Ascending aorta (tissue), 2 donors: ENCODE results near the gene ARHGAP23. TPM values are rescaled to one million over a fixed set of nuclear protein-coding genes. Genes with fewer than 3 reads are reported as not detected.
A peak's percentile ranks its signal among the peaks of the same experiment; 100 is the strongest.

Source experiments
- DNase-seq, 2 donors: peaks; one replicate each; pipeline ENCODE4 v3.0.0-alpha.2; 2019; ENCODE audit warnings: low spot score in 2 of 2
- H3K27ac ChIP-seq, 2 donors: fragments of 200-600 bp; sonication (generic); one replicate each; pipeline ENCODE4 v1.5.1; 2016 to 2017; ENCODE audit warnings: mild to moderate bottlenecking in 1 of 2
- H3K27me3 ChIP-seq: fragments of 200-600 bp; sonication (generic); one replicate; pipeline ENCODE4 v1.5.1; 2017
- H3K36me3 ChIP-seq, 2 donors: fragments of 200-600 bp; sonication (generic); one replicate each; pipeline ENCODE4 v1.5.1; 2016
- H3K4me1 ChIP-seq, 2 donors: fragments of 200-600 bp; sonication (generic); one replicate each; pipeline ENCODE4 v1.5.1; 2016 to 2017; ENCODE audit warnings: mild to moderate bottlenecking in 1 of 2
- H3K4me3 ChIP-seq, 2 donors: fragments of 200-600 bp; sonication (generic); one replicate each; pipeline ENCODE4 v1.5.1; 2016 to 2017; ENCODE audit warnings: mild to moderate bottlenecking in 1 of 2
- H3K9me3 ChIP-seq, 2 donors: fragments of 200-600 bp; sonication (generic); one replicate each; pipeline ENCODE4 v1.5.1; 2016
- intact Hi-C: fragments of 100-400 bp; cut with DNase I; formaldehyde crosslinking; loops from one replicate; pipeline ENCODE4 v1.15.1; 2023
- total RNA-seq: library from RNA; depleted of rRNA; stranded (reverse); fragments of >200 nt; gene quantifications from one replicate; pipeline ENCODE4 v1.1.0, GENCODE V29; 2016
- TF ChIP-seq, protein P1 (sequence below), 3 experiments: fragments of 200-600 bp in 2 of 3; fragments of 450-650 bp in 1 of 3; sonication (generic) in 2 of 3; IDR thresholded peaks; one replicate each; pipeline ENCODE4 v1.5.1; 2016 to 2019; ENCODE audit warnings: antibody characterized with exemption in 3 of 3, mild to moderate bottlenecking in 1 of 3, moderate library complexity in 1 of 3

Gene ARHGAP23
- total RNA-seq, 1 donor from 2014 or later, result 89.0 TPM

DNA sequence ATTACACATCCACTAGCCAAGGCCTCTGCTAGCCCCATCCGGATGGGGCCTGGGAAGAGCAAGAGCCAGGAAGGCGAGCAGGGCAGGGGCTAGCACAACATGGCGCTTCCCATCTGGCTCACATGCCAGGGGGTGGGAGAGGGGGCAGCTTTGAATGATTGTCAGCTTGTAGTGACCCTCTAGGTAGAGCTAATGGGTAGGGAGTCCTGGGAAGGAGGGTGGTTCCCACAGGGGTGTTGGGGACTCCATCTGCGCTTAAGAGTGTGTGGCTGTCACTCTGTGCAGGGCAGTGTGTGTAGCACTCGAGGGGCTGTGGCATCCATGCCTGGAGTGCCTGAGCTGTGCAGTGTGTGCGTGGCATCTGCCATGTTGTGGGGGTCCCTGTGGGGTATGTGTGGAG, 24.5 kb downstream of the ARHGAP23 start:
- Histone ChIP-seq H3K36me3 (no peaks in the 10 kb centered on the region), H3K27me3 (no peaks in the 10 kb centered on the region), H3K9me3 (no peaks in the 10 kb centered on the region), H3K27ac (peak overlapping the region; percentile 54 to 55), H3K4me1 (peaks cover 22 to 52% of the 10 kb centered on the region in 2 donors), H3K4me3 (peak overlapping the region in 1 of 2 donors; percentile 66)
- TF ChIP-seq, protein P1, sequence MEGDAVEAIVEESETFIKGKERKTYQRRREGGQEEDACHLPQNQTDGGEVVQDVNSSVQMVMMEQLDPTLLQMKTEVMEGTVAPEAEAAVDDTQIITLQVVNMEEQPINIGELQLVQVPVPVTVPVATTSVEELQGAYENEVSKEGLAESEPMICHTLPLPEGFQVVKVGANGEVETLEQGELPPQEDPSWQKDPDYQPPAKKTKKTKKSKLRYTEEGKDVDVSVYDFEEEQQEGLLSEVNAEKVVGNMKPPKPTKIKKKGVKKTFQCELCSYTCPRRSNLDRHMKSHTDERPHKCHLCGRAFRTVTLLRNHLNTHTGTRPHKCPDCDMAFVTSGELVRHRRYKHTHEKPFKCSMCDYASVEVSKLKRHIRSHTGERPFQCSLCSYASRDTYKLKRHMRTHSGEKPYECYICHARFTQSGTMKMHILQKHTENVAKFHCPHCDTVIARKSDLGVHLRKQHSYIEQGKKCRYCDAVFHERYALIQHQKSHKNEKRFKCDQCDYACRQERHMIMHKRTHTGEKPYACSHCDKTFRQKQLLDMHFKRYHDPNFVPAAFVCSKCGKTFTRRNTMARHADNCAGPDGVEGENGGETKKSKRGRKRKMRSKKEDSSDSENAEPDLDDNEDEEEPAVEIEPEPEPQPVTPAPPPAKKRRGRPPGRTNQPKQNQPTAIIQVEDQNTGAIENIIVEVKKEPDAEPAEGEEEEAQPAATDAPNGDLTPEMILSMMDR (IDR thresholded peaks at IDR 0.05), result no peak
- intact Hi-C loops, result no loop called here
- DNase-seq, result no peak

DNA sequence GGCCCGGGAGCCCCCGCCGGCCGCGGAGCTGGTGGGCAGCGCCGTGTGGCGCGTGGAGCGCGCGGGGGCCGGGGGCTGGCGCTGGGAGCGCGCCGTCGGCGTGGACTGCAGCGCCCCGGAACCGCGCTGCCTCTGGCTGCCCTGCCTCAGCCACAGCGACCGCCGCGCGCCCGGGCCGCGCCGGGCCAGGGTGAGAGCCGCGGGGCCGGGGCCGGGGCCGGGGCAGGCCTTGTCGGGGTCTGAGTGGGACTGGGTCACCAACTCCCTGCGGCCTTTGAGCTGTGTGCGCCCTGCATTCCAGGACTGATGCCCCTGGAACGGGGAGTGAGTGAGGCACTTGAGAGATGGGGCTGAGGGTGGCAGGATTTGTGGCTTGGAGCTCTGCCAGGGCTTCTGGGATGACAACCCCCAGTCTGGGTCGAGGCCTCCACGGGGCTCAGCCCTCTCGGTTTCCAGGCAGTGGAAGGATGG, 25.7 kb downstream of the ARHGAP23 start:
- TF ChIP-seq, protein P1 (IDR thresholded peaks at IDR 0.05), result no peak
- Histone ChIP-seq H3K27me3 (no peaks in the 10 kb centered on the region), H3K27ac (peak overlapping the region; percentile 69 to 84), H3K4me1 (peaks cover 22 to 52% of the 10 kb centered on the region in 2 donors), H3K9me3 (no peaks in the 10 kb centered on the region), H3K4me3 (peak overlapping the region; percentile 62 to 66), H3K36me3 (peaks cover 9 to 12% of the 10 kb centered on the region in 2 donors)
- intact Hi-C loops, result loop anchor here (1.0 kb wide), 2 partner anchors 10 kb away; no protein-coding TSS in a partner anchor
- DNase-seq, result no peak

DNA sequence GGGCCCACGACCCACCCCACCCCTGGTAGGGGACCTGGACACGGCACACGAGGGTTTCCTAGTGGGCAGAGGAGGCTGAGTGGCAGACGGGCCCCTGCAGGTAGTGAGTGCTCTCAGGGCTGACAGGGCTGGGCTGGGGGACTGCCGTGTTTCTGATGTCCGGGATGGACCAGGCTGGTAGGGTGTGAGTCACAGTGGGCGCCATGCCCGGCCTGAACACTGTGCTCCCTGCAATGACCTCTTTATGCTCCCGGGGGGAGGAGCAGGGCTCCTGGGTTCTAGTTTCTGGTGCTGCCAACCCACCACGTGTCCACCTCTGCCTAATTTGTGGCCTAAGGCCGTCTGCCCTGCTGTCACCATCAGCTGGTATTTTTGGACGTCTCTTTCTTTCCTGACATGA, 26.3 kb downstream of the ARHGAP23 start:
- DNase-seq, result peak; percentile 71 to 94
- Histone ChIP-seq H3K36me3 (peaks cover 15 to 17% of the 10 kb centered on the region in 2 donors), H3K27me3 (no peaks in the 10 kb centered on the region), H3K4me3 (peak overlapping the region; percentile 62 to 66), H3K4me1 (peaks cover 22 to 52% of the 10 kb centered on the region in 2 donors), H3K27ac (peak overlapping the region; percentile 69 to 84), H3K9me3 (no peaks in the 10 kb centered on the region)
- TF ChIP-seq, protein P1 (IDR thresholded peaks at IDR 0.05), result no peak
- intact Hi-C loops, result loop anchor here (1.0 kb wide), 2 partner anchors 10 kb away; no protein-coding TSS in a partner anchor

DNA sequence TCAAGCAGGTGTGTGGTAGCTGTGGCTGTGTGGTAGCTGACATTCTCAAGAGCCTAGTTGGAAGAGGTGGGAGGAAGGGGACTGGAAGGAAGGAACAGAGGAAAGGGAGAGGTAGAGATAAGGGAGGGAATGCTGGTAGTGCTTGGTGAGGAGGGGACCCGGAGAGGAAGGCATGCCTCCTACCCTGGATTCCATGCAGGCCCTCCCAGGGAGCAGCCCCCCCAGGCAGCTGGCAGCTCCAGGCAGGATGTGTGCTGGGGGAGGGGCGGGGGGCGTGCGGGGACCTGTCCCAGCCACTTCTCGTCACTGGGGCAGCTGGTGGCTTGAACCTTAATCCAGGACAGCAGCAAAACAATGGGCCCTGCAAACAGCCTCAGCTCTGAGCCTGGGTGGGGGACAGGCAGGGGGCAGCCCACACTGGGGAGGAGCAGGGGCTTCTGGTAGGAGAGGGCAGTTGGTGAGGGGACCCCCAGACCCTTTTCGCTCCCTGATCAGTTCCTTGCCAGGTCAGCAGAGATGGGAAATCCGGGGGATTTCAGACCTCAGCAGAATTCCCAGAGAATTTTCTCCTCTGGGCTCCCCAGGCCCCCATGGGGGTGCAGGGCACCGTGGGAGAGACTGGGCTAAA, 27.1 kb downstream of the ARHGAP23 start:
- intact Hi-C loops, result no loop called here
- Histone ChIP-seq H3K9me3 (no peaks in the 10 kb centered on the region), H3K27ac (peak overlapping the region; percentile 43 to 84), H3K36me3 (peaks cover 23 to 25% of the 10 kb centered on the region in 2 donors), H3K4me1 (peaks cover 18 to 49% of the 10 kb centered on the region in 2 donors), H3K27me3 (no peaks in the 10 kb centered on the region), H3K4me3 (no peak overlapping the region)
- TF ChIP-seq, protein P1 (IDR thresholded peaks at IDR 0.05), result no peak
- DNase-seq, result no peak

DNA sequence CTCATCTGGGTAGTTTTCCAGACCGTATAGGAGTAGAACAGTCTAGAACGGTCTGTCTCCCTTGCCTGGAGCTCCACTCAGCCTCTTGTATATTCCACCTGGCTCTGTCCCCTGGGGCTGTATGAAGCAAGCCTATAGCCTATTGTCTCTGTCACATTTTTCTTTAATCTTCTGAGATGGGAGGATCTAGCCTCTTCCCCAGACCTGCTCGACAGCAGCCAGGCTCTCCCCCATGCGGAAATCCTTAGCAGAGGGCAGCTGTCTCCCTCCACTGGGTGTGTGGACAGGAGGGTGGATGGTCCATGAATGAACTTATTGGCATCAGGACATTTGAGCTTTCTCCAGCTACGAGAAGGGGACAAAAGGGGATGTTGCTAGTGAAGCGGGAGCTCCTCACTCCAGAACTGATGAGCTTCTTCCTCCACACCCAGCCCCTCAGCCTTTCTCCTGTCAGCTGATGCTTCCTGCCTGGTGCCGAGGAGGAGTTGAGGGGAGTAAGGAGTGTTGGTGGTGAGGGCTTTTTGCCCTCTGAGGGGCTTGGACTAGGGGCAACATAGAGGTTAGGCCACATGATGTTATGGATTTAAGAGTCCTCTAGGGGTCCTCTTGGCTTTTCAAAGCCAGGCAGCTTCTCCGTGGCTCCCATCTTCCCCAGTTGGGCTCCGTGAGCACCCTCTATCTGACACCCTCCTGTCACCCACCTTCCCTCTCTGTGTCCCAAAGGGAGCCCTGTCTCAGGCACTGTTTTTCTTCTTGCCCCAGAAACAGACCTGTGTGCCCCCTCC, 28.0 kb downstream of the ARHGAP23 start:
- H3K4me3 ChIP-seq, result no peak overlapping the region
- TF ChIP-seq, protein P1 (IDR thresholded peaks at IDR 0.05), result peak in 1 of 3 experiments; percentile 12
- H3K4me1 ChIP-seq, result peaks cover 13 to 40% of the 10 kb centered on the region in 2 donors
- no peaks in the 10 kb centered on the region for H3K9me3 ChIP-seq
- H3K36me3 ChIP-seq, result peaks cover 30 to 32% of the 10 kb centered on the region in 2 donors
- H3K27ac ChIP-seq, result peak overlapping the region in 1 of 2 donors; percentile 84
- no peak for DNase-seq
- intact Hi-C loops, result no loop called here
- H3K27me3 ChIP-seq, result no peaks in the 10 kb centered on the region
